ENCODE results near the gene GSTM2.

DNA sequence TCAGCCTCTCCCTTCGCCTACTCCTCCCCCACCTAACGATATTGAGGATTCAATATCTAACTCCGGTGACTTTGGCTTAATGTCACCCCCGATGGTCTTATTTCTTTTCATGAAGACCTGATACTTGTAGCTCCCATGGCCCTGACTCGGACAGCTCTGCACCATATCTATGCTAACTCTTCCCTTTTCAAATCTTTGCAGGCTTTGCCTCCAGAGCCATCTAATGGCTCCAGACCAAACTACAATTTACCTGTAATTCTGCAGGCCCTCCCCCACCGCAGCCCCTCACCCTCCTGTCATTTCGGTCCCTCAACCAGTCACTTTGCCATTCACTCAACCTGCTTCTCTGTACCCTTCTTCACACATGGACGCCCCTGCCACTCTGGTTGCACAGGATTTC, 36.3 kb downstream of the GSTM2 start:
- TF ChIP-seq, protein P1, sequence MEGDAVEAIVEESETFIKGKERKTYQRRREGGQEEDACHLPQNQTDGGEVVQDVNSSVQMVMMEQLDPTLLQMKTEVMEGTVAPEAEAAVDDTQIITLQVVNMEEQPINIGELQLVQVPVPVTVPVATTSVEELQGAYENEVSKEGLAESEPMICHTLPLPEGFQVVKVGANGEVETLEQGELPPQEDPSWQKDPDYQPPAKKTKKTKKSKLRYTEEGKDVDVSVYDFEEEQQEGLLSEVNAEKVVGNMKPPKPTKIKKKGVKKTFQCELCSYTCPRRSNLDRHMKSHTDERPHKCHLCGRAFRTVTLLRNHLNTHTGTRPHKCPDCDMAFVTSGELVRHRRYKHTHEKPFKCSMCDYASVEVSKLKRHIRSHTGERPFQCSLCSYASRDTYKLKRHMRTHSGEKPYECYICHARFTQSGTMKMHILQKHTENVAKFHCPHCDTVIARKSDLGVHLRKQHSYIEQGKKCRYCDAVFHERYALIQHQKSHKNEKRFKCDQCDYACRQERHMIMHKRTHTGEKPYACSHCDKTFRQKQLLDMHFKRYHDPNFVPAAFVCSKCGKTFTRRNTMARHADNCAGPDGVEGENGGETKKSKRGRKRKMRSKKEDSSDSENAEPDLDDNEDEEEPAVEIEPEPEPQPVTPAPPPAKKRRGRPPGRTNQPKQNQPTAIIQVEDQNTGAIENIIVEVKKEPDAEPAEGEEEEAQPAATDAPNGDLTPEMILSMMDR (IDR thresholded peaks at IDR 0.05): no peak
- no peak for TF ChIP-seq ZFX (IDR thresholded peaks at IDR 0.05; ENCODE audit: borderline replicate concordance)
